Mesodermal cell (in vitro differentiated cells): ENCODE results near the gene TDRD15.
"Not testable (repeated sequence)": the region's sequence is repeated elsewhere in the genome, so short reads cannot be mapped to it uniquely, and the experiment has no call there.

Experiments used
- H3K27ac ChIP-seq: 2 replicates; pipeline ENCODE4 v1.7.0; 2013; ENCODE audit warnings: mild to moderate bottlenecking, low read depth, low read length, moderate library complexity; ENCODE audit not compliant: severe bottlenecking
- H3K36me3 ChIP-seq: 2 replicates; pipeline ENCODE4 v1.7.1; 2013; ENCODE audit warnings: mild to moderate bottlenecking, low read length, moderate library complexity; ENCODE audit not compliant: control insufficient read depth, insufficient read depth
- H3K4me1 ChIP-seq: one replicate; pipeline ENCODE4 v1.7.1; 2013; ENCODE audit warnings: mild to moderate bottlenecking, low read length; ENCODE audit not compliant: insufficient read depth, control insufficient read depth, poor library complexity, severe bottlenecking
- H3K4me3 ChIP-seq: 2 replicates; pipeline ENCODE4 v1.7.0; 2013; ENCODE audit warnings: low read length, control low read depth, mild to moderate bottlenecking; ENCODE audit not compliant: insufficient read depth, poor library complexity, severe bottlenecking; ENCODE audit errors: extremely low read depth
- H3K9me3 ChIP-seq: 2 replicates; pipeline ENCODE4 v1.7.1; 2013; ENCODE audit warnings: mild to moderate bottlenecking, low read length, moderate library complexity; ENCODE audit not compliant: control insufficient read depth
- WGBS, 2 experiments: methylation state at CpG; one replicate each; pipeline ENCODE4 v1.1.5; 2013; ENCODE audit warnings: missing lambda C conversion rate in 2 of 2; ENCODE audit not compliant: insufficient coverage in 2 of 2; 5-methylcytosine and 5-hydroxymethylcytosine counted together

Gene TDRD15

GRCh38 chr2:21099281-21099907, 24.4 kb upstream of the TDRD15 start:
- Histone ChIP-seq H3K27ac (no peak overlapping the region), H3K36me3 (no peaks in the 10 kb centered on the region), H3K4me1 (no peaks in the 10 kb centered on the region), H3K9me3 (no peaks in the 10 kb centered on the region), H3K4me3 (no peak overlapping the region)
- WGBS, 2 experiments = 89 to 94% methylated on average over 3 of the region's 5 CpGs

GRCh38 chr2:21101514-21102155, 22.1 kb upstream of the TDRD15 start:
- not testable (repeated sequence) for H3K9me3 ChIP-seq, H3K4me3 ChIP-seq, H3K27ac ChIP-seq, H3K36me3 ChIP-seq, H3K4me1 ChIP-seq
- 93 to 97% methylated on average over 29 to 30 of the region's 34 CpGs for WGBS, 2 experiments

GRCh38 chr2:21102356-21102755, 21.4 kb upstream of the TDRD15 start:
- H3K9me3 ChIP-seq = no peaks in the 10 kb centered on the region
- H3K4me3 ChIP-seq = no peak overlapping the region
- no peaks in the 10 kb centered on the region for H3K36me3 ChIP-seq
- no peak overlapping the region for H3K27ac ChIP-seq
- 94 to 97% methylated on average over 12 of the region's 12 CpGs for WGBS, 2 experiments
- no peaks in the 10 kb centered on the region for H3K4me1 ChIP-seq

- Histone ChIP-seq H3K4me3 (no peak overlapping the region), H3K36me3 (no peaks in the 10 kb centered on the region), H3K4me1 (no peaks in the 10 kb centered on the region), H3K9me3 (no peaks in the 10 kb centered on the region), H3K27ac (no peak overlapping the region)
- WGBS, 2 experiments = no CpG with 5 or more reads among the region's 1 CpG
Observed at GRCh38 chr2:21103274-21103891, 20.4 kb upstream of the TDRD15 start.

- no peaks in the 10 kb centered on the region for H3K36me3 ChIP-seq
- WGBS, 2 experiments = no CpG with 5 or more reads among the region's 1 CpG
Observed at GRCh38 chr2:21104030-21104660, 19.6 kb upstream of the TDRD15 start.

GRCh38 chr2:21111012-21111411, 12.8 kb upstream of the TDRD15 start:
- H3K9me3 ChIP-seq = no peaks in the 10 kb centered on the region
- H3K4me1 ChIP-seq = no peaks in the 10 kb centered on the region
- H3K27ac ChIP-seq = no peak overlapping the region
- no peak overlapping the region for H3K4me3 ChIP-seq
- WGBS, 2 experiments = 80 to 86% methylated on average over 1 of the region's 1 CpG
- H3K36me3 ChIP-seq = no peaks in the 10 kb centered on the region

More at GRCh38 chr2:21104030-21104660, 19.6 kb upstream of the TDRD15 start:
- Histone ChIP-seq H3K27ac (no peak overlapping the region), H3K4me3 (no peak overlapping the region), H3K9me3 (no peaks in the 10 kb centered on the region), H3K4me1 (no peaks in the 10 kb centered on the region)

- no peaks in the 10 kb centered on the region for H3K36me3 ChIP-seq
- no peaks in the 10 kb centered on the region for H3K4me1 ChIP-seq
- no peak overlapping the region for H3K27ac ChIP-seq
- H3K9me3 ChIP-seq = no peaks in the 10 kb centered on the region
- no peak overlapping the region for H3K4me3 ChIP-seq
Observed at GRCh38 chr2:21117688-21118087, 6.1 kb upstream of the TDRD15 start.

DNA sequence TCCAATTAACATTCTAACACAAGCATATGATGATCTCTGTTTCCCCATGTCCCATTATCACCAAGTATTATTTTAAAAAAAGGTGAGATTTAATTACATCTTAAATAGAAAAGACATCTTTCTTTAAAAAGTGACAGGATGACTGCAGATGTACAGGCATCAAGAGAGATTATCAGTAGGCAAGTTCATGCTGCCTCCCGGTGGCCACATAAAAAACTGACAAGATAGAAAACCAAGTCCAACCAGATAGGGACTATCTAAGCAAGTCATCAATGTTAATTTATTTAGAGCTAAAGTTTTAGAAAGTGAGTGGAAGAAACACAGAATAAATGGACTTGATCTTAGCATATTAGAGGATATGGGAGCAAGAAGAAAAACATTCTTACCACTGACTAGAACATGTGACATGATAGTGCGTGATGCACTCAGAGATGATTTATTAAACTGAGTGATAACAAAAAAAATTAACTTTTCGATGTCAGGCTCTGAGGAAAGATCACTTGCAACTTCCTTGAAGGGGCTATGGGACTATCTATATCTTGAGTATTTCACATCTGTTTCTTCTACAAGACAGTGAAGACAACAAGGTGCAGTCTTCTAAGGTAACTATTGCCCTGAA, 5.4 kb upstream of the TDRD15 start:
- WGBS, 2 experiments = no CpG with 5 or more reads among the region's 3 CpGs
- Histone ChIP-seq H3K4me3 (no peak overlapping the region), H3K4me1 (no peaks in the 10 kb centered on the region), H3K27ac (no peak overlapping the region), H3K9me3 (no peaks in the 10 kb centered on the region), H3K36me3 (no peaks in the 10 kb centered on the region)

- Histone ChIP-seq H3K27ac (no peak overlapping the region), H3K4me1 (no peaks in the 10 kb centered on the region), H3K4me3 (no peak overlapping the region), H3K9me3 (no peaks in the 10 kb centered on the region), H3K36me3 (no peaks in the 10 kb centered on the region)
- WGBS, 2 experiments = 70 to 85% methylated on average over 3 to 4 of the region's 5 CpGs
Observed at GRCh38 chr2:21131861-21132260, 8.1 kb downstream of the TDRD15 start.

GRCh38 chr2:21135585-21135984, 11.8 kb downstream of the TDRD15 start:
- H3K36me3 ChIP-seq = no peaks in the 10 kb centered on the region
- H3K4me1 ChIP-seq = no peaks in the 10 kb centered on the region
- 100% methylated on average over 1 of the region's 2 CpGs; no CpG with 5 or more reads in 1 of the 2 experiments for WGBS, 2 experiments
- H3K27ac ChIP-seq = no peak overlapping the region
- no peaks in the 10 kb centered on the region for H3K9me3 ChIP-seq
- H3K4me3 ChIP-seq = no peak overlapping the region
